Left ventricle myocardium superior (tissue), 1 donor: ENCODE data around the gene NTRK2. TPM values are rescaled to one million over a fixed set of nuclear protein-coding genes. Genes with fewer than 3 reads are reported as not detected.

ENCODE experiments used
- ATAC-seq: fragments of 200-7000 bp; cut with Tn5 transposase; one replicate; pipeline ENCODE4 v1.9.1; 2020; ENCODE audit warnings: mild to moderate bottlenecking, moderate library complexity
- DNase-seq: peaks from one replicate; pipeline ENCODE4 v3.0.0-alpha.2; 2020
- intact Hi-C: fragments of 100-400 bp; cut with micrococcal nuclease; formaldehyde crosslinking; loops from one replicate; pipeline ENCODE4 v1.11.0; 2022
- total RNA-seq: library from RNA; stranded (reverse); fragmentation: NEBNext Ultra II Directional; extraction: Animal tissue kit (Norgen Biotek cat#: 25700); gene quantifications from one replicate; pipeline ENCODE4 v1.2.1, GENCODE V29; 2021
- donor health status: DM: no; HTN: yes; CAD: no; lungs with severe emphysema.

Gene NTRK2
- total RNA-seq, 1 donor from 2014 or later, result 5.5 TPM

GRCh38 chr9:85016384-85017006 is 347.0 kb downstream of the NTRK2 start:
- intact Hi-C loops, result no loop called here
- ATAC-seq (no peak), DNase-seq (no peak)

- intact Hi-C loops, result no loop called here
- no peak for ATAC-seq
Measured at GRCh38 chr9:85020791-85021190, 351.3 kb downstream of the NTRK2 start.

DNA sequence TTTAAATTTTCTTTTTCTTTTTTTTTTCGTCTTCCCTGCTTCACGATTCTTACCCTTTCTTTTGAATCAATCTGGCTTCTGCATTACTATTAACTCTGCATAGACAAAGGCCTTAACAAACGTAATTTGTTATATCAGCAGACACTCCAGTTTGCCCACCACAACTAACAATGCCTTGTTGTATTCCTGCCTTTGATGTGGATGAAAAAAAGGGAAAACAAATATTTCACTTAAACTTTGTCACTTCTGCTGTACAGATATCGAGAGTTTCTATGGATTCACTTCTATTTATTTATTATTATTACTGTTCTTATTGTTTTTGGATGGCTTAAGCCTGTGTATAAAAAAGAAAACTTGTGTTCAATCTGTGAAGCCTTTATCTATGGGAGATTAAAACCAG is 352.2 kb downstream of the NTRK2 start:
- DNase-seq (no peak), ATAC-seq (no peak)
- intact Hi-C loops, result no loop called here

More at GRCh38 chr9:85020791-85021190, 351.3 kb downstream of the NTRK2 start:
- DNase-seq, result no peak

DNA sequence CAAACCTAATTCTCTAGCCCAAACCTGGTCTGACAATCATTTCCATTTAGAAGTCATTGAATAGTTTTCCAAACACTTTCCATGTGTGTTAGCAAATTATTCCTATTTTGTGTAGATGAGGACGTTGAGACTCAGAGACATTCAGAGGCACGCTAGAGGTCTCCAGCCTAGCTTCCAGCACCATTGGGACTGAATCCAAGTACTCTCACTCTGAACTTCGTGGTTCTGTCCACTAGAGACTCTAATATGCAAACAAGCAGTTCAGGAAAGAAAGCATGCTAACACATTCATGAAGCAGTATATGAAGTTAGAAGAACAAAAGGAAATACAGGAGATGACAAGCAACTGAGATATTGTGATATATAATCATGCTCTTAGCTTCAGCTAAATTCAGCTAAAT is 354.8 kb downstream of the NTRK2 start:
- intact Hi-C loops, result no loop called here
- DNase-seq (no peak), ATAC-seq (peak; percentile 43)

- intact Hi-C loops, result no loop called here
- DNase-seq, result no peak
- no peak for ATAC-seq
Measured at GRCh38 chr9:85025638-85026037, 356.1 kb downstream of the NTRK2 start.

DNA sequence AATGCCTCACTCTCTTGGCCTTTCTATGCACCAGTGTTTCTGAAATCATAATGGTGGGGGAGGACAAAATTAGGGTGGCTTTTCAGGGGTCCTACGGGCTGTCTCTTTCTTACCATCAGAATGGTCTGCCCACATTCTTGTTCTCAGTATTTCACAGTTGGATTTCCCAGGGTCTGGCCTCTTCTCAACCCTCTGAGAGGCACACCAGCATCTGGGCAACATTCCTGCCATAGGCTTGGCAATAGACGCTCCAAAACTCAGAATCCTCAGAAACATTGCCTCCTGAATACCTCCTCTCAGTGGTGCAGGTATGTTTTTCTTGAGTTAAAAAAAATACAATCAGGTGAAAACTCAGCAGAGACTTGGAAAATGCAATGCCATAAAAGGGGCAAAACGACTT is 358.3 kb downstream of the NTRK2 start:
- intact Hi-C loops, result no loop called here
- ATAC-seq (no peak), DNase-seq (no peak)

GRCh38 chr9:85030316-85030715 is 360.8 kb downstream of the NTRK2 start:
- intact Hi-C loops, result no loop called here
- DNase-seq, result no peak
- ATAC-seq, result no peak

DNA sequence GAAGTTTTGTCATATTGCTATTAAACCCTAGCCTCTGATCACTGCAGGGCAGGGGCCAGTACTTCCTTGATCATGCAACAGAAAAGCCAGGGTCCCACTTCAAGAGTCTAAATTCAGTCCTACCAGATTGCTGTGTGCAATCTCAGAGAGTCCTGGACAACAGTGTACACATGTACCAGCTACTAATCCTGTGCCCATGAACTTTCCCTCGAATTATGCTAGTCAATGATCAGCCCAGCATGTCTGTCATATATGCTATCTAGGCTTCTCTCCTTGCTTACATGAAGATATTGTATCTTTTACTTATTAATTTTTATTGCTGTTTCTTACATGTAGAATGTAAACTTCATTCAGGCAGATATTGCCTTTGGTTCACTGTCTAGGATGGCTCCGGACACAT is 367.0 kb downstream of the NTRK2 start:
- no peak for DNase-seq
- no peak for ATAC-seq

DNA sequence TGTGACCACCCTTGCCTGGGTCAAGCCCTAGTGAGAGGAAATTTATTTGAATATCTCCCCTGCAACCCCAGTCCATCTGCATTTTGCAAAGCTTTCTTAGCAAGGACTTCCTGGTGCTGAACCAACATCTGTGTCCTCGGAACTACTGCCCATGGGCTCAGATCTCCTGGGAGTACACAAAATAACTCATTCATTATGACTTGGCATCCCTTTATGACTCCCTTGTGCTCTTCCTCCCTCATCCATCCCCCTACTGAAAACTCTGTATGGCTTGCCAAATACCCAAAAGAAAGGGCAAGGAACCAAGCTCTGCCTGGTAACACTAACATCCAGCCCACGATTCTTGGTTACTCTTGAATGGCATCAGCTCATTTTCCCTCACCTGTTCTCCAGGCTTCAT is 368.5 kb downstream of the NTRK2 start:
- ATAC-seq (no peak), DNase-seq (no peak)
- intact Hi-C loops, result no loop called here

More for the DNA sequence above, 367.0 kb downstream of the NTRK2 start:
- intact Hi-C loops, result no loop called here

DNA sequence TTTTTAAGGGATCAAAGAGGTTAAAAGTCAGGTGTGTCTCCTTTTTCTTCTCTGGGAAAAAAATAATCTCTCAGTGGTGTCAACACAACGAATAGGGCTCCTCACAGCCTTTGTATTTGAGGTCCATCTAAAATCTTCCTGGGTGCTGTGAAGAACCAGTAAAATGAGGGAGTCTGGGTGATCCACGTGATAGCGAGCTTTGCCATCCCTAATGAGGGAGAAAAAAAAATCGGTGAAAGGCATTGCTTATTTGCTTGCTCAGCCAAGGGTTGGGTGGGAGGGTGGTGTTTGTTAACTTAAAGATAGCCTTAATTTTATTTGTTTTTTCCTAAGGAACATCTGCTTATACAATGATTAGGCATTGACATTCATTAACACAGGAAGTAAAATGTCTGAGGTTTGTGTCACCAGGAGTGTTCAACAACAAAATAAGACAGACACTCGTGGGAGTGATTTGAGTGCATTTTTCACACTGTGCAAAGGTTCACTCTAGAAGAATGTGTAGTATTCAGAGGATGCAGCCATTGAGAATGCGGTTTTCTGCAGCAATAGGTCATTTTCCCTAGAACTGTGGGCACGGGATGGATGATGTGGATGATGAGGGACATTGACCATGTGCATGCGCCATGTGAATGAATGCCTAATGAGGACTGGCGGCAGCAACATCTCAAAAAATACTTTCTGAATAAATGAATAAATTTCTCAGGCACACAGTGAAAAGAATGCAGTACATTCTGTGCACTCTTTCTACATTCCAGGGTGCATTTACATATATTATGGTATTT is 369.5 kb downstream of the NTRK2 start:
- ATAC-seq (no peak), DNase-seq (no peak)
- intact Hi-C loops, result no loop called here

- ATAC-seq (no peak), DNase-seq (no peak)
- intact Hi-C loops, result no loop called here
Measured at GRCh38 chr9:85040146-85040545, 370.6 kb downstream of the NTRK2 start.

GRCh38 chr9:85040821-85041465 is 371.4 kb downstream of the NTRK2 start:
- ATAC-seq (no peak), DNase-seq (no peak)
- intact Hi-C loops, result no loop called here

DNA sequence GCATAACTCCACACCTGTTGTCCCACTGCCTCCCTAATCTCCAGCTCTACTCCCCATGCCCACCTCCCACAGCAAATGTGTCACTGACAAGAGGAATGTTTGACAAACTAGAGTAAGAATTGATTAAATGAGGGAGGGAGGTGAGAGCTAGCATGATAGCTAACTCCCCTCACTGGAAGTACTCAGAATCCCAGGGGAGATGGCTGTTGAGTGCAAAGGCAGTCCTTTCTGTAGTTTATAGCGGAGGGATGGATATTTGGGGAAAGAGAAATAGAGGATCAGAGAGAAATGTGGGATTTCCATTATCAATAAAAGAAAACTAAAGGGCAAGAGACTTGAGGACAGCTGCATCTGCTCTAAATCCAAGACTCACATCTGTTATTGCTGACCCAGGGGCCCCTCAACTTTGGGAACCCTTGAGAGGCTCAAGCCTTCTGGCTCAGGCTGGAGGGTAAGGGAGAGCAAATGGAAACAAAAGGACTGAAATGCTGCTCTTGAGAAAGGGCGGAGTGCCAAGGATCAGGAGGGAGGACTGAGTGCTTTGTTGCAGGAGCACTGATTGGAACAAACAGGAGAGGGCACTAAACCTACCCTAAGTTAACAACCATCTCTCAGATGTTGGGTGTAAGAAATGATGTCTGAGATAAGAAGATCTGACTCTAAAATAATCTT is 372.1 kb downstream of the NTRK2 start:
- no peak for ATAC-seq
- intact Hi-C loops, result no loop called here

DNA sequence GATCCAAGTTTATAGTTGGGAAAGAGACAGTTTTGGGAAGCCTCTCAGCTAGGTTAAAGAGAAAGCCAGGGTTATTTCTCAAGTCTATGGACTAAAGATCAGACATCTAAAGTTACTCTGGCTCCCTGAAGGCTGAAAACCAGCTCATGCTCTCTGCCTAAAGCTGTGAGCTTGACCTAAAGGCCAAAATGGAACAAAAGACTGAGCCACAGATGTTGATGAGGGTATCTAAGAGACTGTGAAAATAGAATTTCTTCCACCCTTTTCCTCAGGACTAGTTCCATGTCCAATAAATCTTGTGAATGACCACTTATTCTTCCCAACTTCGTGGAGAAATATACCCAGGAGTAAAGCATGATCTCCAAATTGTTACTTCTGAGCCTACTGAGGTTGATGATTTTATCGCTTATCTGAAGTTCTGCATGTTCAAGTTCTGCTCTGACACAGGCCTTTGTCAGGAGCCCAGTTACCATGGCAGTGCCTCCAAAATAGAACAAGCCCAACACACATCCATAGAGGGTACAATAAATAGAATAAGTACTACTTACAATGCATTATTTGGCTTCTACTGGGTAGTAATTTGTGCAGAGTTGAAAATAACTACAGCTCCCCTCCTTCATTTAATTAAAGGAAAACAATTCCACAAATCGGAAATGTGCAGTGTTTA is 373.6 kb downstream of the NTRK2 start:
- intact Hi-C loops, result no loop called here
- ATAC-seq, result peak; percentile 52
- DNase-seq, result no peak

More for the DNA sequence above, 372.1 kb downstream of the NTRK2 start:
- DNase-seq, result no peak

GRCh38 chr9:85045271-85045670 is 375.7 kb downstream of the NTRK2 start:
- no peak for DNase-seq
- no peak for ATAC-seq
- intact Hi-C loops, result no loop called here

DNA sequence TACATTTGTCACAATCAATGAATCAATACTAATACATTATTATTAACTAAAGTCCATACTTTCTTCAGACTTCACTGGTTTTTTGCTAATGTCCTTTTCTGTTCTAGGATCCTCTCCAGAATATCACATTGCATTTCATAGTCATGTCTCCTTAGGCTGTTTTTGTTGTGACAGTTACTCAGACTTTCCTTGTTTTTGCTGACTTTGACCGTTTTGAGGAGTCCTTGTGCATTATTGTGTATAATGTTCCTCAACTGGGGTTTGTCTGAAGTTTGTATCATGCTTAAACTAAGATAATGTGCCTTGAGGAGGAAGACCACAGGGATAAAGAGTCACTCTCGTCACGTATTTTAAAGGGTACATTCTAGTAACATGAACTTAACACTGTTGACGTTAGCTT is 376.9 kb downstream of the NTRK2 start:
- ATAC-seq (no peak), DNase-seq (no peak)
- intact Hi-C loops, result no loop called here

- intact Hi-C loops, result no loop called here
- ATAC-seq, result no peak
- no peak for DNase-seq
Measured at GRCh38 chr9:85053206-85053786, 383.8 kb downstream of the NTRK2 start.

GRCh38 chr9:85054017-85054416 is 384.5 kb downstream of the NTRK2 start:
- ATAC-seq, result no peak

More at GRCh38 chr9:85054017-85054416, 384.5 kb downstream of the NTRK2 start:
- no peak for DNase-seq
- intact Hi-C loops, result no loop called here
